Endometrium (tissue), 2 donors: Measurements from ENCODE around the gene FILIP1.

ENCODE experiments used
- FAIRE-seq: peaks from 2 replicates; lab custom pipeline; 2012; peaks lifted over from hg19 to GRCh38; lab: Jason Lieb, UNC
- donor health status: control.
- donor health status: control.

FILIP1 gene

DNA sequence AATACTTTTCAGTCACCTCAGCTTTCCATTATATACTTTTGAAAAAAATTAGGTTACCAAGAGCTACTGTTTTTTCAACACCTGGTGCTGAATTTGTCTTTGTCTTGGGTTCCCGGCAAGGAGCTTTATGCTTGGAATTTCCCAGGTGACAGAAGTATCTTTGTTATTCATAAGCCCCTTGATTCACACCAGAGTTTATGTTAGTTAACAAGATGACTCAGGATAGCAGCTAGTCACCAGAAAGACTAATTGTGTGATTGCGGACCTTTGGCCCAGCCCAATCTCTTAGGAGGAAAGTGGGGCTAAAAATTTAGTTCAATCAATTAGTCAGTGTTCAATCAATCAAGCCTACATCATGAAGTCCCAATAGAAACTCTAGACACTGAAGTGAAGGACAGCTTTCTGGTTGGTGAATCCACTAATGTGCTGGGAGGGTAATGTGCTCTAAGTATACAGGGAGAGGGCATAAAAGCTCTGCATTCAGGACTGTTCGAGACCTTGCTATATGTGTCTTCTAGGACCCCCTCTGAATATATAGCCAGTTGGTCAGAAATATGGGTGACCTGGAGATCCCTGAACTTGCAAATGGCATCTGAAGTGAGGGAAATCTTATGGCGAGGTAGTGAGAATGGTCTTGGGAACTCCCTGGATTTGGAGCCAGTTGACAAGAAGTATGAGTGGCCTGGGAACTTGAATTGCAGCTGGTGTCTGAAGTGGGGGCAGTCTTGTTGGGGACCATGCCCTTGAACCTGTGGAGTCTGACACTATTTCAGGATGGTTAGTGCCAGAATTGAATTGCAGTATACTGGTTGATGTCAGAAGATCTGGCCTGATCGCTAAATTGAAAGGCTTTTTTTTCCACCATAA, 225.2 kb downstream of the FILIP1 start:
- FAIRE-seq, result no peak

DNA sequence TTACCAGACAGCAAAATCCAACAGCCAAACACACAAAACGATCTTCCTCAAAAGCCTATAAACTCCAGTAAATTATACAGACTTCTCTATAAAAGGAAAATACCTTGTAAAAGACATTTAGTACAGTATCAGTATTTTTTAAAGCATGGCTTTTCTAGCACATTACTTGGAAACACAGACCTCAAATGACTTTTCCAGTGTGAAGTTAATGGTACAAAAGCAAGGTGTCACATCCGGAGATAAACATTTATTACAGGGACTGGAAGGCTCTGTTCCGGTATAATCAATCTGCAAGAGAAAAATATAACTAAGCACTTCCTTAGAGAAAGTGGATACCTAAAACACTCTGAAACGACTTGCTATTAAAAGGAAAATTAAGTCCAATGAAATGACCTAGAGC, 226.1 kb downstream of the FILIP1 start:
- FAIRE-seq, result no peak

DNA sequence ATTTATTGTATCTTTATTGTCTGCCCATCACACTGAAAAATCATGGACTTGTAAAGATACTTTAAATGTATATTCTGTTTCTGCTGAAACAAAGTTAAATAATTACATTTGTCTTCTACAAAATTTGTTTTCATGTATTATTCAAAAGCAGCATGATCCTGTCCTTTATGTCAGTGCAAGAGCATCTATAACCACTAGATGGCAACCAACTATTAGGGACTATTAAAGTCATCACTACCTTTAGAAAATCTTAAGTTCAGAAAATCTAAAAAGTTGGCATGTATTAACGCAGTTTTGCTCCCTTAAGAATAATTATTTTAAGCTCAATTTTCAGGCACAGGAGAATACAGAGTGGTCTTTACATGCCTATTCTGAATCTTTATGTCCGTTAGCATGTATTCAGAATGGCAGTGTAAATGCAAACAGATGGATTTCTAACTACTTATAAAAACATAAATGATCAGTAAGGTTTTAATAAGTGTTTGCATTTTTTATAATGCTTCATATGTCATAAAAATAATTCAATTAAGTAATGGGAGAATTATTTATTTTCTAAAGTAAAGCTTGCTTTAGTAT, 226.8 kb downstream of the FILIP1 start:
- FAIRE-seq, result peak; percentile 94

DNA sequence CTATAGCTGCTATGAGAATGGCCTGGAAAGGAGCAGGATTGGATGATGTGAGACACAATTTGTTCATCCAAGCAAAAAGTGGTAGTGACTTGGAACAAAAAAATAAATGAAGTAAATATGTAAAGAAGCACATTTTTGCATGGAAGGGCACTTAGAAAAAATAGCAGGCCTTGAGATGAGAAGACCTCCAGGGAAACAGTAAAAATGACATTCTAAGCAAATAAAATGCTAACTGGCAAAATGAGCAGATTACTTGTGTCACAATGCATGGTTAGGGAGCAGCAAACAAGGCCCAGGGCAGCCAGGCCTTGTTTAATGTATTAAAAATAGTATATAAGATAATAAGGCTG, 230.2 kb downstream of the FILIP1 start:
- FAIRE-seq, result no peak

DNA sequence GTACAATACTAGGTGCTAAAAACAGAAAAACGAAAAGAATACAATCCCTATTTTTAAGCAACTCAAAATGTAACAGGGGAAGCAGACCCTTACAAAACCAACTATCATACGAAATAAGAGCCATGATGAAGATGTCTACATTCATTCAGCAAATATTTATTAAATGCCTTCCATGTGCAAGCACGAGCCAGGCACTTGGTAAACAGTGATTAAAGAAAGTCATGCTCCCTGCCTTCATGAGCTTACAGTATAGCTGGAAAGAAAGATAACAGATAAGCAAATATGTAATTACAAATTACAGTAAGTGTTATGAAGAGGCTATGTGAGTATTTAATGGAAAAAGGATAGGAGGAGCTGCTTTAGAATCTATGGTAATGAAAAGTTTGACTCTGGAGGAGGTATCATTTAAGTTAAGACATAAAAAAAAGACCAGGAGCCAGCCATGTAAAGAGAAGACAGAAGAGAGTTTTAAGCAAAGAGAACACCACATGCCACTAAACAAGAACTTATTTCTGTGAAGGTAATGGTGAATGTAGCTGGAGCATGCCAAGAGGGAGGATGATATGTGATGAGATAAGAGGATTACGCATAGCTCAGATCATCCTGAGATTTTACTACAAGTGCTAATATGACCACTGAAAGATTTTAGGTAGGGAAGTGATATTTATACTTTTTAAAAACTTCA, 230.7 kb downstream of the FILIP1 start:
- no peak for FAIRE-seq

DNA sequence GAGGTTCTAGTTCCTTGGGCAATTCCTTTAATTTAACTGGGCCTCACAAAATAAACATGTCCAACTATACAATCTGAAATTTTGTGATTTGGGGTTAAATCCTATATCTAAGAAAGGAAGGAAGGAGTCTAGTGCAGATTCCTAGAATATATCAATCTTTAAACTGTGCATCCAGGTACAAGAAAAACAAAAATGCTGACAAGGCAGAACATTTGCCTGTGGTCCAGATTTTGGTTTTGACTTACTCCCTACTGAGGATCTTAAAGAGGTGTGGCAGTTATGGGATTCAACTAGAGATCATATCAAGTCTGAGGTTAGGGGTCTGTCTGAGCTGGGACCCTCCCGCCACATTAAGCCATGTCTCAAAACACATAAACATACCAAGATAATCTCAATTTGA, 232.3 kb downstream of the FILIP1 start:
- no peak for FAIRE-seq

DNA sequence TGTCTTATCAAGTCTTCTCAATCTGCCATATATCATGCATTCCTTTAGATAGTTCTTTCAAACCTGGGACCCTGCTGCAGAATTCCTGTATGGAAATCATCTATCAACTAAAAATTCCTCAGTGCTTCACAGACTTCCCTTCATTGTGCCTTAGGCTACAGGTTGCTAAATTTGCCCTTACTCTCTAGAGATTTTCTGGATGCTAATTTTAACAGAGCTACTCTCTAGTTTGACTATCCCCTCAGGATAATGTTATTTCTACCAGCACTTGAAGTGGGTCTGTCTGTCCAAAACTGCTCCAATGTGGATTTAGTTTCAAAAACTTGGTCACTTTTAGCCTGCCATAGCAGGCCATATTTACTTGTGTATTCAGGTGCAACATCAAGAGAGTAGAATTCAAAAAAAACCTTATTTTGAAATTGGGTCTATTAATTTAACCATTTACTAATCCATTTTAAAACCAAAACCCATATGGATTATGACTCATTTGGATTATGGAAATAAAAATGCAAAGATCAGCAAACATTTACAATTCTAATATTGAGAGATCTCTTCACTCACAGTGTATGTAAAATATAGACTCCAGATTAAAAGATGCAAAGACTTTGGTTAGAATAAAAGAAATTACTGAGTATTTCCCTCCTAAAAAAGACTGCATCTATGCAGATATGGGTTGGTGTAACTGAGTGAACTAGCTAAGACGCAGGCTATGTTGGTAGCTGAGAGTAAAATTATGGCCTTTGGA, 236.1 kb downstream of the FILIP1 start:
- no peak for FAIRE-seq

DNA sequence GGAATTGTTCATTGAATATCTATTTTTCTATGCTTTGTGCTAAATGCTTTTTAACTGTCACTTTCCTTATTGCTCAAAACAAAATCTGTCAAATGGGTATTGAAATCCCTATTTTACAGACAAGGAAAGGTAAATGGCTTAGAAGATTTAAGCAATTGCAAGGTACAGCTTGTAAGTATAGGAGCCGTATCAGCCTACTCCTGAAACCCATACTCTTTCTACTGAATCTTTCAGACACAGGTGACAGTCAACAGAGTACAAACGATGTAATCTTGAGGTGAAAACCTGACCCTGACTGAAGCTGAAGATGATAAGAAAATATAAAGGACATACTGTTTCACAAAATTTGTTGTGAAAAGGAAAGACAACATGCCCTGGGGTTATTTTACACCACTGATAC, 243.0 kb downstream of the FILIP1 start:
- FAIRE-seq, result no peak

DNA sequence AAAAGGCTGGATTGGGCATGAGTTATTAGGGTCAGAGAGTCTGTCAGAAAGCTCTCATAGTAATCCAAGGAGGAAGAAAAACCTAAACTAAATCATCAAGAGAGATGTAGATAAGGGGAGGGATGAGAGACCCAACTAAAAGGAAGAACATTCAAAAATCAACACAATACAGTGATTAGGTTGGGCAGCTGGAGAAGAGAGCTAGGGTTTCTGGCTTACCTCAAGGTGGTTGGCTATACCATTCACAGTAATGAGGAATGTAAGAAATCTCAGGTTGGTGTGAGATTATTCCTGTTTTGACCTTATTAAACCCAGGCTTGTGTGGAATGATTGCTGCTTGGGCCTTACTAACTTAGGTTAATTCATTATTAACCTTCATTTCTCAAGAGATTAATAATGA, 243.8 kb downstream of the FILIP1 start:
- no peak for FAIRE-seq

DNA sequence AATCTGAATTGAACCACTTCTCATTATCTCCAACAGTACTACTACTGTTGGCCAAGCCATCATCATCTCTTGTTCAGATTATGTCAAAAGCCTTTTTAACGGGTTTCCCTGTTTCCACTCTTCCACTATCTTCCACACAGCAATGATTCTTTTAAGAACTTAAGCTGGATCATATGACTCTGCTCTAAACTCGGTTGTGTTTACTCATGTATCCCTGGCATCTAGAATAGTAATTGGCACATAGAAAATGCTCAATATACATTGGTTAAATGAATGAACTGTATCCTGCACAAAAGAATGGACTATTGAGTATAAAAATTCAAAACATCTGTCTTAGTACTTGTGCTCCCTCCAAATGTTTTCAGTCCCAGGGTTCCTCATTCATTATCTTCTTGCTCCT, 247.2 kb downstream of the FILIP1 start:
- FAIRE-seq, result no peak

DNA sequence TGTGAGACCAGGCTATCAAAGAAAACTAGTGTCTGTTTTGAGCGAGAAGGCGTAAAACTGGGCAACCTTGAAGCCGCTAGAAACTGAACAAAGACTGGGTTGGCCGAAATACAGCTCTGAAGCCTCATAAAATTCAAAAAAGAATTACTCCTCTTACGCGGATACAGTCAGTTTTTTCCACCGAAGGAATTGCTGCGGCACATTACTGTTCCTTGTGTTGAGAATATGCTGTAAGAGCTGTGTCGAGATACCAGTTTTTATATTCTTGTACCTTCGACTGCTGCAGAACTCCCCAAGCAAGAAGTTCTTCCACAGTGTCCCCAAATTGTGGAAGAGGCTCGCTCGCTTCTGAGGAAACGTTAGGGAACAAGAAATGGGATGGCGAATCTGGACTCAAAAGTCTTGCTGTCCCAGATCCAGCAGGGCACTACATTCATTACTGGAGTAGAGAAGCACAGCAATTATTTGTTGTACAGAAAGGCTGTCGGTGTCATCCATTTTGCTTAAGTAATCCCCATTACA, 249.5 kb downstream of the FILIP1 start:
- FAIRE-seq, result no peak

DNA sequence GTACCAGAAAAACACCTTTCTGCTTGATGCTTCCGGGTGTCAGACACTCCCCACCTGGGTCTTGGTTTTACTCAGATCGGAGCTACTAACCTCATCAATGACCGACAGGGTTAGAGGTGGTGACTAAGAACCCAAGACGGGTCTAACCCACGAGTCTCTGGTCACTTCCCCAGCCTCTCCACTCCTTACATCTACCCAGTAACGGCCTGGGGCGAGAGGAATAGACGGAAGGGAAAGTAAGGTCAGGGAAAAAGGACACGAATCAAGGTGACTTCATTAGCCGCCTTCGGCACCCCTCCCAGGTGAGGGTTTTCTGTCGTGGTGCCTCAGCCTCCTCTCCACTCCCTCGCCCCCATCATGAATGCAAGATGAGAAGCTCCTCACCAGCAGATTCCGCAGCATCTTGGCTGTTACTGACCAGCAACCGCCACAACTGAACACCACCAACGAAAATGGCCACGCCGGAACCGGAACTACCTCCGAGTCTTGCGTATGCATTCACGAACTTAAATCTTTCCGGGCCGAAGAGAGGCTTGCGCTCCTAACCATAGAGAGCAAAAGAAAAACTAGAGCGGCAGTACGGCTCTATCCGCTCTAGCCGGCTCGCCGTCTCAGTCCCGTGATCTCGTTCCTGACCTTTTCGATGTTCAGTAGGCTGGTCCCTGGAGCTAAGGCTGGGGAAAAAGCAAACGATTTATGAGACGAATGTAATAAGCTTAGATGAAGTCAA, 250.1 kb downstream of the FILIP1 start, which contains the start of gene COX7A2:
COX7A2 (minus strand) TSS at position 469 of the 730 bp plus-strand sequence; CDS start at position 402, 67 bp downstream.
- FAIRE-seq, result peak; percentile 98
